SU-DHL-6 (cell line): ENCODE measurements around the gene HOXB6.

Experiments used
- H2AFZ ChIP-seq: fragments of 200-600 bp; sonication (generic); 2 replicates; pipeline ENCODE4 v1.6.1; 2014; ENCODE audit warnings: low read depth, mild to moderate bottlenecking, moderate library complexity, mixed read lengths, antibody characterized with exemption, low read length; ENCODE audit not compliant: severe bottlenecking
- H3F3A ChIP-seq: fragments of 200-600 bp; shearing (Covaris generic); 2 replicates; pipeline ENCODE4 v1.6.0; 2016; ENCODE audit warnings: antibody characterized with exemption, mild to moderate bottlenecking; ENCODE audit not compliant: insufficient read depth
- H3K27ac ChIP-seq: fragments of 200-600 bp; sonication (generic); 2 replicates; pipeline ENCODE4 v1.5.1; 2016; ENCODE audit warnings: low read depth, mild to moderate bottlenecking, low read length, moderate library complexity, mixed read lengths
- H3K27me3 ChIP-seq: fragments of 200-600 bp; sonication (generic), shearing (Covaris generic); 2 replicates; pipeline ENCODE4 v1.6.0; 2014; ENCODE audit warnings: mild to moderate bottlenecking, low read length
- H3K36me3 ChIP-seq: fragments of 200-600 bp; sonication (generic); 2 replicates; pipeline ENCODE4 v1.6.1; 2014; ENCODE audit warnings: mild to moderate bottlenecking, low read length, mixed read lengths
- H3K4me2 ChIP-seq: fragments of 300-600, 200-600 bp; shearing (Covaris generic), sonication (generic); 2 replicates; pipeline ENCODE4 v1.6.0; 2014; ENCODE audit warnings: low read length, low read depth, mild to moderate bottlenecking; ENCODE audit not compliant: poor library complexity, severe bottlenecking
- H3K4me3 ChIP-seq: fragments of 200-600 bp; sonication (generic); 2 replicates; pipeline ENCODE4 v1.5.1; 2014; ENCODE audit warnings: antibody characterized with exemption, low read length, mild to moderate bottlenecking, mixed read lengths; ENCODE audit not compliant: insufficient read depth, poor library complexity, severe bottlenecking
- H3K79me2 ChIP-seq: fragments of 200-600 bp; sonication (generic); 2 replicates; pipeline ENCODE4 v1.6.1; 2014; ENCODE audit warnings: mild to moderate bottlenecking, low read length, moderate library complexity; ENCODE audit not compliant: insufficient read depth
- H3K9ac ChIP-seq: fragments of 200-600 bp; sonication (generic); 2 replicates; pipeline ENCODE4 v1.7.0; 2014; ENCODE audit warnings: mild to moderate bottlenecking, low read length
- H3K9me2 ChIP-seq: fragments of 200-600 bp; sonication (generic); replicated peaks from 2 replicates; pipeline ENCODE4 v1.6.1; 2014; ENCODE audit warnings: low read length; ENCODE audit not compliant: insufficient read depth
- H3K9me3 ChIP-seq: fragments of 200-600 bp; sonication (generic); 2 replicates; pipeline ENCODE4 v1.6.1; 2014; ENCODE audit warnings: low read length, mixed read lengths; ENCODE audit not compliant: insufficient read depth
- H4K20me1 ChIP-seq: fragments of 200-600 bp; sonication (generic); 2 replicates; pipeline ENCODE4 v1.6.1; 2014; ENCODE audit warnings: low read depth, mild to moderate bottlenecking, antibody characterized with exemption, low read length, moderate library complexity, mixed read lengths
- EZH2phosphoT487 ChIP-seq: fragments of 200-600 bp; sonication (generic), shearing (Covaris generic); conservative IDR thresholded peaks from 2 replicates; pipeline ENCODE4 v1.6.1; 2018; ENCODE audit warnings: mild to moderate bottlenecking, antibody characterized with exemption, low read length, moderate library complexity, mixed read lengths
- TF ChIP-seq, protein P1 (sequence below): fragments of 200-600 bp; sonication (generic); IDR thresholded peaks from one replicate; pipeline ENCODE4 v1.5.1; 2017; ENCODE audit warnings: antibody characterized with exemption, mild to moderate bottlenecking, low read length, moderate library complexity; ENCODE audit not compliant: insufficient read depth, poor library complexity, severe bottlenecking

HOXB6 gene

GRCh38 chr17:48553826-48554225 lies 51.0 kb downstream of the HOXB6 start:
- no peaks in the 10 kb centered on the region for H3K36me3 ChIP-seq
- H4K20me1 ChIP-seq = no peaks in the 10 kb centered on the region
- H3K27ac ChIP-seq = no peak overlapping the region
- TF ChIP-seq EZH2phosphoT487 = no peak
- TF ChIP-seq, protein P1, sequence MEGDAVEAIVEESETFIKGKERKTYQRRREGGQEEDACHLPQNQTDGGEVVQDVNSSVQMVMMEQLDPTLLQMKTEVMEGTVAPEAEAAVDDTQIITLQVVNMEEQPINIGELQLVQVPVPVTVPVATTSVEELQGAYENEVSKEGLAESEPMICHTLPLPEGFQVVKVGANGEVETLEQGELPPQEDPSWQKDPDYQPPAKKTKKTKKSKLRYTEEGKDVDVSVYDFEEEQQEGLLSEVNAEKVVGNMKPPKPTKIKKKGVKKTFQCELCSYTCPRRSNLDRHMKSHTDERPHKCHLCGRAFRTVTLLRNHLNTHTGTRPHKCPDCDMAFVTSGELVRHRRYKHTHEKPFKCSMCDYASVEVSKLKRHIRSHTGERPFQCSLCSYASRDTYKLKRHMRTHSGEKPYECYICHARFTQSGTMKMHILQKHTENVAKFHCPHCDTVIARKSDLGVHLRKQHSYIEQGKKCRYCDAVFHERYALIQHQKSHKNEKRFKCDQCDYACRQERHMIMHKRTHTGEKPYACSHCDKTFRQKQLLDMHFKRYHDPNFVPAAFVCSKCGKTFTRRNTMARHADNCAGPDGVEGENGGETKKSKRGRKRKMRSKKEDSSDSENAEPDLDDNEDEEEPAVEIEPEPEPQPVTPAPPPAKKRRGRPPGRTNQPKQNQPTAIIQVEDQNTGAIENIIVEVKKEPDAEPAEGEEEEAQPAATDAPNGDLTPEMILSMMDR = no peak
- H3K9ac ChIP-seq = no peak overlapping the region
- H3K4me3 ChIP-seq = no peak overlapping the region
- H3K4me2 ChIP-seq = no peak overlapping the region
- H3K79me2 ChIP-seq = no peaks in the 10 kb centered on the region
- H3K27me3 ChIP-seq = no peaks in the 10 kb centered on the region
- no peak overlapping the region for H2AFZ ChIP-seq
- H3K9me2 ChIP-seq = no peaks in the 10 kb centered on the region
- H3F3A ChIP-seq = no peaks in the 10 kb centered on the region
- no peaks in the 10 kb centered on the region for H3K9me3 ChIP-seq

GRCh38 chr17:48553190-48553547 lies 51.6 kb downstream of the HOXB6 start:
- Histone ChIP-seq H3K9ac (no peak overlapping the region), H3K4me3 (no peak overlapping the region), H3K9me3 (no peaks in the 10 kb centered on the region), H3K9me2 (no peaks in the 10 kb centered on the region), H3F3A (no peaks in the 10 kb centered on the region), H3K4me2 (no peak overlapping the region), H3K79me2 (no peaks in the 10 kb centered on the region), H3K27ac (no peak overlapping the region), H3K27me3 (no peaks in the 10 kb centered on the region), H2AFZ (no peak overlapping the region), H4K20me1 (no peaks in the 10 kb centered on the region), H3K36me3 (no peaks in the 10 kb centered on the region)
- no peak for TF ChIP-seq EZH2phosphoT487
- TF ChIP-seq, protein P1 = no peak

GRCh38 chr17:48552466-48553189 lies 52.2 kb downstream of the HOXB6 start:
- Histone ChIP-seq H3K36me3 (no peaks in the 10 kb centered on the region), H3K27me3 (no peaks in the 10 kb centered on the region)

More at GRCh38 chr17:48552466-48553189, 52.2 kb downstream of the HOXB6 start:
- H3F3A ChIP-seq = no peaks in the 10 kb centered on the region
- TF ChIP-seq, protein P1 = no peak
- no peak for TF ChIP-seq EZH2phosphoT487
- no peak overlapping the region for H2AFZ ChIP-seq
- H3K4me3 ChIP-seq = no peak overlapping the region
- no peaks in the 10 kb centered on the region for H3K9me2 ChIP-seq
- no peak overlapping the region for H3K27ac ChIP-seq
- H3K9ac ChIP-seq = no peak overlapping the region
- no peaks in the 10 kb centered on the region for H3K9me3 ChIP-seq
- H3K4me2 ChIP-seq = no peak overlapping the region
- no peaks in the 10 kb centered on the region for H4K20me1 ChIP-seq
- no peaks in the 10 kb centered on the region for H3K79me2 ChIP-seq
